H1 (cell line): ENCODE measurements around the gene YPEL2. TPM values are rescaled to one million over a fixed set of nuclear protein-coding genes. Genes with fewer than 3 reads are reported as not detected.
A peak's percentile ranks its signal among the peaks of the same experiment; 100 is the strongest.

Source experiments
- CTCF ChIA-PET: fragments of 300-600 bp; sonication (Branson Sonifier 250); formaldehyde crosslinking; loops from one replicate; lab custom pipeline; 2021; ENCODE audit not compliant: partially characterized antibody; lab: Charles Lee
- POLR2A ChIA-PET: fragments of 300-600 bp; sonication (Branson Sonifier 250); formaldehyde crosslinking; loops from one replicate; lab custom pipeline; 2021; ENCODE audit warnings: inconsistent platforms; ENCODE audit not compliant: partially characterized antibody; lab: Charles Lee
- DNase-seq, 2 experiments: peaks; one replicate each; pipeline versions ENCODE4 v3.0.0 to v3.0.0-alpha.2; 2010 to 2022; ENCODE audit warnings: low spot score in 2 of 2, low read depth in 1 of 2, mixed read lengths in 1 of 2
- FAIRE-seq: peaks from 2 replicates; lab custom pipeline; 2011; peaks lifted over from hg19 to GRCh38; lab: Jason Lieb, UNC
- H2AFZ ChIP-seq: 2 replicates; pipeline ENCODE4 v1.8.1; 2012; ENCODE audit warnings: low read length, inconsistent platforms
- H2AK5ac ChIP-seq: 2 replicates; pipeline ENCODE4 v1.6.1; 2013; ENCODE audit warnings: low read depth, low read length
- H2BK120ac ChIP-seq: replicated peaks from 2 replicates; pipeline ENCODE3; 2013; ENCODE audit warnings: low read depth, low read length, inconsistent platforms
- H2BK12ac ChIP-seq: 2 replicates; pipeline ENCODE4 v1.6.1; 2013; ENCODE audit warnings: low read depth, low read length
- H2BK15ac ChIP-seq: 2 replicates; pipeline ENCODE4 v1.6.1; 2013; ENCODE audit warnings: low read length
- H2BK20ac ChIP-seq: 2 replicates; pipeline ENCODE4 v1.6.1; 2013; ENCODE audit warnings: low read length
- H2BK5ac ChIP-seq: 2 replicates; pipeline ENCODE4 v1.6.1; 2013; ENCODE audit warnings: low read depth, low read length
- H3K14ac ChIP-seq: 2 replicates; pipeline ENCODE4 v1.6.1; 2013; ENCODE audit warnings: inconsistent platforms; ENCODE audit not compliant: insufficient read length
- H3K18ac ChIP-seq: 2 replicates; pipeline ENCODE4 v1.6.1; 2013; ENCODE audit warnings: low read length; ENCODE audit errors: extremely low read depth
- H3K23ac ChIP-seq: 2 replicates; pipeline ENCODE4 v1.6.1; 2013; ENCODE audit warnings: inconsistent platforms; ENCODE audit not compliant: insufficient read length
- H3K23me2 ChIP-seq: 2 replicates; pipeline ENCODE4 v1.6.1; 2013; ENCODE audit warnings: low read depth, low read length
- H3K27ac ChIP-seq: 2 replicates; pipeline ENCODE4 v1.6.1; 2011; ENCODE audit warnings: low read depth, low read length, inconsistent platforms
- H3K27me3 ChIP-seq, 4 experiments: replicated peaks in 1 of 4; 1 replicate in 1 of 4; 2 replicates in 3 of 4; pipeline versions ENCODE4 v1.6.1 to v1.8.1; 2011 to 2013; ENCODE audit warnings: low read length in 3 of 4, mild to moderate bottlenecking in 3 of 4, inconsistent platforms in 2 of 4, mixed read lengths in 2 of 4, moderate library complexity in 1 of 4; ENCODE audit not compliant: control insufficient read depth in 3 of 4, insufficient read depth in 3 of 4; ENCODE audit errors: extremely low read depth in 1 of 4
- H3K36me3 ChIP-seq, 4 experiments: 2 replicates each; pipeline versions ENCODE4 v1.6.1 to v1.8.1; 2011 to 2013; ENCODE audit warnings: mild to moderate bottlenecking in 4 of 4, low read length in 3 of 4, moderate library complexity in 2 of 4, control low read depth in 1 of 4, inconsistent platforms in 1 of 4; ENCODE audit not compliant: insufficient read depth in 4 of 4, control insufficient read depth in 2 of 4
- H3K4ac ChIP-seq: replicated peaks from 2 replicates; pipeline ENCODE3; 2013; ENCODE audit warnings: low read length, low read depth, mixed read lengths, inconsistent platforms; ENCODE audit not compliant: insufficient read length
- H3K4me1 ChIP-seq, 4 experiments: replicated peaks in 1 of 4; 1 replicate in 1 of 4; 2 replicates in 3 of 4; pipeline versions ENCODE4 v1.6.1 to v1.8.1; 2011 to 2013; ENCODE audit warnings: low read length in 3 of 4, inconsistent platforms in 2 of 4, mixed read lengths in 1 of 4; ENCODE audit not compliant: insufficient read depth in 4 of 4, control insufficient read depth in 3 of 4
- H3K4me2 ChIP-seq, 2 experiments: 2 replicates each; pipeline versions ENCODE4 v1.6.1 to v1.8.1; 2011 to 2013; ENCODE audit warnings: low read depth in 2 of 2, low read length in 2 of 2, control low read depth in 1 of 2, inconsistent platforms in 1 of 2, mild to moderate bottlenecking in 1 of 2; ENCODE audit not compliant: insufficient read depth in 1 of 2
- H3K4me3 ChIP-seq, 4 experiments: fragments of 200-600, 300-600 bp in 1 of 4; sonication (generic), shearing (Covaris generic), sonication (Bioruptor Twin) in 1 of 4; 2 replicates each; pipeline versions ENCODE4 v1.5.1 to v1.8.1; 2011 to 2016; ENCODE audit warnings: low read length in 4 of 4, low read depth in 3 of 4, control low read depth in 2 of 4, inconsistent platforms in 2 of 4, mild to moderate bottlenecking in 2 of 4, mixed read lengths in 1 of 4, moderate library complexity in 1 of 4; ENCODE audit not compliant: insufficient read depth in 2 of 4; ENCODE audit errors: extremely low read depth in 1 of 4
- H3K56ac ChIP-seq: replicated peaks from 2 replicates; pipeline ENCODE3; 2013; ENCODE audit warnings: low read depth, mild to moderate bottlenecking, mixed read lengths, low read length, inconsistent platforms; ENCODE audit not compliant: insufficient read length
- H3K79me1 ChIP-seq: 2 replicates; pipeline ENCODE4 v1.6.1; 2013; ENCODE audit warnings: low read depth, low read length, control low read depth
- H3K79me2 ChIP-seq, 2 experiments: 2 replicates each; pipeline versions ENCODE4 v1.6.1 to v1.8.1; 2012 to 2013; ENCODE audit warnings: low read length in 2 of 2, mild to moderate bottlenecking in 2 of 2, inconsistent platforms in 1 of 2; ENCODE audit not compliant: insufficient read depth in 2 of 2, control insufficient read depth in 1 of 2
- H3K9ac ChIP-seq, 4 experiments: replicated peaks in 1 of 4; 1 replicate in 1 of 4; 2 replicates in 3 of 4; pipeline versions ENCODE4 v1.6.1 to v1.8.1; 2011 to 2013; ENCODE audit warnings: low read depth in 3 of 4, low read length in 3 of 4, control low read depth in 2 of 4, mild to moderate bottlenecking in 2 of 4, moderate library complexity in 2 of 4, inconsistent platforms in 1 of 4; ENCODE audit errors: extremely low read depth in 1 of 4
- H3K9me3 ChIP-seq, 2 experiments: 2 replicates each; pipeline versions ENCODE4 v1.6.1 to v1.8.1; 2012 to 2013; ENCODE audit warnings: mild to moderate bottlenecking in 2 of 2, moderate library complexity in 2 of 2, control low read depth in 1 of 2, inconsistent platforms in 1 of 2, low read depth in 1 of 2, low read length in 1 of 2, mixed read lengths in 1 of 2; ENCODE audit not compliant: insufficient read depth in 2 of 2
- H4K20me1 ChIP-seq, 2 experiments: replicated peaks in 1 of 2; 2 replicates each; pipeline versions ENCODE3 to v1.8.1; 2011 to 2013; ENCODE audit warnings: inconsistent platforms in 2 of 2, low read length in 2 of 2, mild to moderate bottlenecking in 1 of 2; ENCODE audit not compliant: insufficient read depth in 2 of 2, control insufficient read depth in 1 of 2
- H4K5ac ChIP-seq: 2 replicates; pipeline ENCODE4 v1.6.1; 2013; ENCODE audit warnings: low read length, low read depth, mixed read lengths, inconsistent platforms; ENCODE audit not compliant: insufficient read length
- H4K8ac ChIP-seq: 2 replicates; pipeline ENCODE4 v1.8.0; 2013; ENCODE audit warnings: mild to moderate bottlenecking, moderate library complexity, low read length, inconsistent platforms; ENCODE audit not compliant: insufficient read depth; ENCODE audit errors: extremely low read depth
- H4K91ac ChIP-seq: replicated peaks from 2 replicates; pipeline ENCODE3; 2013; ENCODE audit warnings: low read length, mixed read lengths, inconsistent platforms; ENCODE audit not compliant: insufficient read length
- ASH2L ChIP-seq: fragments of 200-600, 300-600 bp; sonication (generic); IDR thresholded peaks from one replicate; pipeline ENCODE4 v1.7.1; 2017; ENCODE audit warnings: low read length
- EZH2 ChIP-seq: fragments of 200-600 bp; sonication (generic); IDR thresholded peaks from 2 replicates; pipeline ENCODE4 v1.7.1; 2012; ENCODE audit warnings: low read depth, mild to moderate bottlenecking, moderate library complexity, low read length, inconsistent platforms; ENCODE audit not compliant: severe bottlenecking
- KDM4A ChIP-seq: IDR thresholded peaks from one replicate; pipeline ENCODE4 v1.7.1; 2012; ENCODE audit warnings: low read depth, mild to moderate bottlenecking, moderate library complexity, low read length, inconsistent platforms; ENCODE audit not compliant: severe bottlenecking
- KDM5A ChIP-seq: fragments of 200-600 bp; IDR thresholded peaks from 2 replicates; pipeline ENCODE4 v1.7.1; 2012; ENCODE audit warnings: mild to moderate bottlenecking, low read length, inconsistent platforms, mixed read lengths
- RXRA ChIP-seq: IDR thresholded peaks from 2 replicates; pipeline ENCODE4 v1.6.1; 2011; ENCODE audit warnings: low read depth, mild to moderate bottlenecking, low read length, moderate library complexity; ENCODE audit not compliant: insufficient read depth
- TBP ChIP-seq: IDR thresholded peaks from 2 replicates; pipeline ENCODE4 v1.6.1; 2011; ENCODE audit warnings: low read depth, low read length, improper control_type of control experiment
- WGBS, 2 experiments: shearing (Covaris generic) in 1 of 2; methylation state at CpG; one replicate each; pipeline versions ENCODE4 v1.1.6 to v1.1.7; 2013 to 2015; ENCODE audit warnings: low lambda C conversion rate in 2 of 2, mixed read lengths in 2 of 2, inconsistent platforms in 1 of 2, low coverage in 1 of 2, missing lambda C conversion rate in 1 of 2; ENCODE audit not compliant: insufficient replicate concordance in 2 of 2, insufficient coverage in 1 of 2, insufficient read length in 1 of 2; ENCODE audit errors: extremely low coverage in 1 of 2, missing lambda C conversion rate in 1 of 2; 5-methylcytosine and 5-hydroxymethylcytosine counted together
- polyA plus RNA-seq, 7 experiments: library from polyadenylated mRNA; depleted of rRNA in 3 of 7; stranded (reverse) in 5 of 7; unstranded in 2 of 7; fragments of >200 nt in 5 of 7; fragments of 200-250 nt in 2 of 7; gene quantifications; 1 replicate in 5 of 7; 2 replicates in 1 of 7; 4 replicates in 1 of 7; pipeline versions ENCODE4 v1.2.1 to v1.2.3, GENCODE V29; 2011 to 2013; ENCODE audit warnings: missing spikeins in 2 of 7, mixed read lengths in 2 of 7
- total RNA-seq: library from RNA; stranded (reverse); fragmentation: NEBNext Ultra II Directional; extraction: Animal tissue kit (Norgen Biotek cat#: 25700); gene quantifications from 2 replicates; pipeline ENCODE4 v1.2.1, GENCODE V29; 2021

Gene YPEL2
- total and polyA plus RNA-seq, 2 of the 8 experiments (the other 6 are each of a cell fraction or from before 2014, with no cell fraction given), result 1.6 to 3.5 TPM

DNA sequence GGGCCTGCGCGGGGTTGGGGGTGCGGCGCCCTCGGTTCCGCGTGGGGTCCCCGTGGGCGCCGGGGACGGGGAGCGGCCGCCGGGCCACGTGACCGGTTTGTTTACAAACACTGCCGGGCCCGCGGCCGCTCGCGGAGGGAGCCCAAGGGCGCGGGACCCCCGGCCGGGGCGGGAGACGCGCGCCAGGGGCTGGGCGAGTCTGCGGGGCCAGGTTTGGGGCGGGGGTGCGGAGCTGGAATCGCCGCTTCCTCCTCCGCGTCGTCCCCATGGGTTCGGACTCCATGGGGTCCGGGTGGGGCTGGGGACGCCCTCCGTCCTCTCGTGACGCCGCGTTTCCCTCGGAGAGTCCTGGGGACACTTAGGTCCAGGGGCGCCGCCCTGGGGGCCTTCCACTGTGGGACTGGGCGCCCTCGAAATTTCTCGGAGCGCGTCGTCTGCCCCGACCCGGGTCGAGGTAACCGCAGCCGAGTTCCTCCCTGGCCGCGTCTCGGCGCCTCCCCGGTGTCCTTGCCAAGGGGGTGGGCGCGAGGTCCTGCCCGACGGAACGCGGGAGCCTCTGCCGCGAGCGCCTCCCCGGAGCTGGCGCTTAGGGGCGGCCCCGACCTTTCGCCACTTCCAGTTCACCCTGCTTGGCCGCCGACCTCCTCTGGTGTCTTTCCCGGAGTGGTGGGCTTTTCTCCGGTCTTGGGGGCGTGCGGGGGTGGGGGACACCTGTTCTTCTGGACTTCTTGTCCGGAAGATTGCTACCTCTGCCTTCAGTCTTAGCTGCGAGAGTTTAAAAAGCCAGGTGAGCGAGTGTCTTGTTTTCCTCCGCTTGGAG, 684 bp downstream of the YPEL2 start:
- peak in 1 of 2 experiments; percentile 66 for DNase-seq
- 2% methylated on average over 22 of the region's 90 CpGs; no CpG with 5 or more reads in 1 of the 2 experiments for WGBS, 2 experiments
- H4K20me1 ChIP-seq, result peaks cover 3 to 4% of the 10 kb centered on the region in 2 experiments

More for the DNA sequence above, 684 bp downstream of the YPEL2 start:
- Histone ChIP-seq H2BK120ac (no peak overlapping the region), H2BK5ac (no peak overlapping the region), H2AFZ (no peak overlapping the region), H3K36me3 (no peaks in the 10 kb centered on the region), H3K79me2 (no peaks in the 10 kb centered on the region; a peak in 1 of 4 replicates), H3K9ac (peak overlapping the region in 1 of 4 experiments; percentile 13; a peak in 1 of 7 replicates), H2AK5ac (no peak overlapping the region), H4K91ac (no peak overlapping the region), H3K27ac (no peak overlapping the region), H2BK12ac (no peak overlapping the region), H3K4me3 (peak overlapping the region; percentile 63 to 79 (median 66)), H3K27me3 (peaks cover 1 to 22% (median 14%) of the 10 kb centered on the region in 4 experiments; a peak in 6 of 7 replicates), H3K23ac (no peak overlapping the region), H3K4me1 (peaks cover 10 to 19% (median 14%) of the 10 kb centered on the region in 4 experiments; a peak in 6 of 7 replicates), H3K79me1 (no peaks in the 10 kb centered on the region), H3K18ac (no peak overlapping the region; the same call in 1 of the 2 replicates), H3K23me2 (peaks cover 9% of the 10 kb centered on the region), H3K4me2 (peak overlapping the region; percentile 87 to 93), H3K4ac (no peak overlapping the region), H2BK20ac (no peak overlapping the region), H4K5ac (no peak overlapping the region), H3K9me3 (no peaks in the 10 kb centered on the region), H3K14ac (no peak overlapping the region), H2BK15ac (no peak overlapping the region), H4K8ac (peak overlapping the region; percentile 11; the same call in 1 of the 2 replicates), H3K56ac (no peak overlapping the region)
- no peak for FAIRE-seq
- ChIA-PET POLR2A (no interaction called here), CTCF (interaction anchor here (0.8 to 10.4 kb wide), 6 partner anchors 10 to 108 kb away, joined by 3 to 104 read pairs (median 4); no protein-coding TSS in a partner anchor)
- no peak for TF ChIP-seq RXRA
- no peak for TF ChIP-seq KDM5A
- peak; percentile 23 for TF ChIP-seq EZH2
- peak; percentile 29 for TF ChIP-seq ASH2L
- peak; percentile 67 for TF ChIP-seq KDM4A
- peak; percentile 32; the same call in 1 of the 2 replicates for TF ChIP-seq TBP
